Posterior cingulate gyrus (tissue), 11 donors: ENCODE data around the gene ZCCHC10.

ENCODE experiments used
- DNase-seq, 10 donors: peaks; one replicate each; pipeline versions ENCODE4 v3.0.0 to v3.0.0-alpha.2; 2020 to 2021; ENCODE audit warnings: mixed read lengths in 3 of 10
- intact Hi-C: fragments of 100-400 bp; cut with DNase I; formaldehyde crosslinking; loops from one replicate; pipeline ENCODE4 v1.15.1; 2023

The ZCCHC10 gene

DNA sequence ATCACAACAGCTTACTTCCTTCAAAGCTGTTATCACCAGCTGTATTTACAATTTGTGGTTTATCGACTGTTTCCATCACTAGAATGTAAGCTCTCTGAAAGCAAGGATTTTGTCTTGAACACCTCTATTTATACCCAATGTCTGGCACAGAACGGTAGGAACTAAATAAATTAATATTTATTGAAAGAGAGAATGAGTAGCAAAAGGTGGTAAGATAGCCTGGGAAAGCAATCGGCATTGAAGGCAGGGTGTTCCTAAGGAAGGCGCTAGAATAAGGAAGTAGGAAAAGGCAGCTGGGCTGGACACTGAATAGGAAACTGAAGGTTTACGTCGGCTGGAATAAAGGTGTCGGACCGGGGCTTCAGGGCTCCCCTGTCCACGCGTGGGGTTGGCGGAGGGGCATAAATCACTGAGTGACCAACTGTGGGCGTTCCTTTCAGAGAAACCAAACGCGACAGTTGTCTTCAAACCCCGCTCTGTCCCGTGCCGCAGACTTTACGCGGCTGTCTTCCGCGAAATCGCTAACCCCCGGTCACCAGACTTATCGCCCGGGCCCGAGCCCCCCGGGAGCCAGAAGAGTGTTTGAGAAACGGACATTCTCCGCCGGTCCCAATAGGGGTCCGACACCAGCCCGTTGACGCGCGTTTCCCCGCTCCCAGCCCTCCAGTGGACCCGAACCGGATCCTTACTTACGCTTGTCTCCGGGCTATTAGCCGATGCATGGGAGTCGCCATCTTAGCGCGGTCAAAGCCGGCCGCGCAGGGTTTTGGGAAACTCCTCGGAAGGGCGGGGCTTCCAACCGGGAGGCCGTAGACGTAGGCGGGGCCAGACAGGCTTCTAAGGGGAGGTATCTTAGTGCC, at the start of gene ZCCHC10:
Gene ZCCHC10, minus strand, starts transcription at position 746 of the 860 bp plus-strand sequence. Its CDS starts 12 bp downstream, at position 734.
- intact Hi-C loops = loop anchor here (1.0 to 5.0 kb wide), 2 partner anchors 25 to 64 kb away; partner anchors contain the start of gene AFF4
- DNase-seq = peak; percentile 87 to 99 (median 92)

DNA sequence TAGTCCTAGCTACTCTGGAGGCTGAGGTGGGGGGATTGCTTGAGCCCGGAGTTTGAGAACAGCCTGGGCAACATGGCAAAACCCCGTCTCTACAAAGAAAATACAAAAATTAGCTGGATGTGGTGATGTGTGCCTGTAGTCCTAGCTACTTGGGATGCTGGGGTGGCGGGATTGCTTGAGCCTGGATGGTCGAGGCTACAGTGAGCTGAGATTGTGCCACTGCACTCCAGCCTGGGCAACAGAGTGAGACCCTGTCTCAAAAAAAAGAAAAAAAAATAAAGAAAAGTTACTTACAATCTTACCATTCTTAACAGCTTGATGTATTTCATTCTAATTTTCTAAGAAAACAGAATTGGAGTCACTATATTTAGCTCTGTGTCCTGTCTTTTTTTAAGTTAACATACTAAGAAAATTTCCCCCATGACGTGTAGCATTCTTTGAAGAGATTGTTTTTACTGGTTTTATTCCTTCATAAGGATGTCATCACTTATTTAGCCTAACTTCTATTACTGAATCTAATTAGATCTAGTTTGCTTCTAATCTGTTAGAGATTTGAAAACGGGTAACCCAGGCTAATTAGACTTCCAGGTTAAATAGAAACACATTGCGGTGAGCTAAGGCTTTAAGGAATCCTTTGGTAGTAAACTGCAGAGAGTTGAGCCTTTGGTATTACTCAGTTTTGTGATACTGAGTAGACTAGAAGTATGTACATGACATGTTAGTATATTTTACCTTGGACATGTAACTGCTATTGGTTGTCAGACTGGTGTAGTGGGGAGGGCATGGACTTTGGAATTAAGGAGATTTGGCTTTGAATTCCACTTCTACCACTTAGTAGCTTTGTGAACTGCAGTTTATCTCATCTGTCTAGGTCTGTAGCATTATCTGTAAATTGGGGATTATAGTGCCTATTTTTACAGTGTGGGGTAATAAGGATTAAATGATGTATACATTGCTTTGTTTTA, 49.5 kb upstream of the ZCCHC10 start:
- no peak for DNase-seq
- intact Hi-C loops = no loop called here

- no peak for DNase-seq
- intact Hi-C loops = no loop called here
Measured at GRCh38 chr5:133072021-133072420, 45.7 kb upstream of the ZCCHC10 start.

- DNase-seq = no peak
- intact Hi-C loops = no loop called here
Measured at GRCh38 chr5:133066045-133066444, 39.7 kb upstream of the ZCCHC10 start.

DNA sequence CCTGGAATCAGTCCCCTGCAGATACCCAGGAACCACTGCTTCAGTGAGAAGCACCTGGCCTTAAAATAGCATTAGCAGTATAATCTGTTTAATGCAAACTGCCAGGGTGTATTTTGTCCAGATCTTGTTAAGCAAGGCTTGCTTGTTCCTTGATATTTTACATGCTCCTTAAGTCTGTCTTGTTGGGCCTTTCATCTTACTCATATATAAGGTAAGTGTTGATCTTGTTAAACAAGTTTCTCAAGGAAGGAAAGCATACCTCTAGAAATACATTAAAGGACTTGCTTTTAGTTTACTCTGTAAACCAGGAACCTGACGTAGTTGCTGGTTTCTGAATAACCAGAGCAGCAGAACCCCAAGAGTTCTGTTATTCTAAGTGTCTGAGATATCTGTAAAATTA, 39.1 kb upstream of the ZCCHC10 start:
- intact Hi-C loops = no loop called here
- DNase-seq = no peak

DNA sequence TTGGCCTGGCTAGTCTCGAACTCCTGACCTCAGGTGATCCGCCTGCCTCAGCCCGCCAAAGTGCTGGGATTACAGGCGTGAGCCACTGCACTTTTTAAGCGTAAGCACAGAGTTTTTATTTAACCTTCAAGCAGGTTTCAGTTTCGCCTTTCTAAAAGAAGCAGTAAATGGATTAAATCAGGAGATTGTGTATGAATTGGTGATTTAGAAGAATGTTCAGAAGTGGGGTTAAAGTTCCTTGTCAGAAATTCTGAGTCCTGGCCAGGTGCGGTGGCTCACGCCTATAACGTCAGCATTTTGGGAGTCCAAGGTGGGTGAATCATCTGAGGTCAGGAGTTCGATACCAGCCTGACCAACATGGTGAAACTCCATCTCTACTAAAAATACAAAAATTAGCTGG, 37.6 kb upstream of the ZCCHC10 start:
- intact Hi-C loops = no loop called here
- no peak for DNase-seq

DNA sequence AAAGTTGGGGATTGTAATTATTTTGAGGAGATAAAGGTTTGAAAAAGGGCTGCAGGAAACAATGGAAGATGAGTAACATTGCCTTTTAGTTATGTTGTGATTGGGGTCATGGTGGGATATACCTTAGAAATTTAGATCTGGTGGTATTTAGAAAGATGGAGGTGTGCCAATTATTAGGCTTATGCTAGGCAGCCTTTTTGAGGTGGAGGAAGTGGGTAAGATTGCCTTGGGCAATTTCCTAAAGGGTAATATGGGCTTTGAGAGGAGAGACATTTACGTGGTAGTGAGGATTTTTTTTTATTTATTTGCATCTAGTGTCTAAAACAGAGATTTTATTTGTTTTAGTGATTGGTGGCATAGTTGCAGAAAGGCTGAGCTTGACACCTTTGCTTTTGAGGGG, 35.9 kb upstream of the ZCCHC10 start:
- no peak for DNase-seq
- intact Hi-C loops = no loop called here

DNA sequence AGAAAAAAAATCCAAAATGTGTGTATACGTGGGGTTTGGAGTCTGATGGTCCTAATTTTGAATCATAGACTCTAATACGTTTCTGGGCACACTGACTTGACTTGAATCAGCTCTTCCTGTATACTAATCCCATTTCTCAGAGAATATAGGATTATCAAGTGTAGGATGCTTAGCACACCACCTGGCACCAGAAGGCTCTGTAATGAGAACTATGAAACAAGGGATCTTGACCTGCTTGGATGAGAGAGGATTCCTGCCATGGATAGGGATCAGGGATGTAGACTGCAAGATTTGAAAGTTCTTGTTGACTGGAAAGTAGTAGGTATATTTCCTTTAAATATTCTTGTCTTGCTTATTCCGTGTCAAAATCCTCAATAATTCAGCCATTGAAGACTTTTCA, 33.3 kb upstream of the ZCCHC10 start:
- intact Hi-C loops = no loop called here
- no peak for DNase-seq

DNA sequence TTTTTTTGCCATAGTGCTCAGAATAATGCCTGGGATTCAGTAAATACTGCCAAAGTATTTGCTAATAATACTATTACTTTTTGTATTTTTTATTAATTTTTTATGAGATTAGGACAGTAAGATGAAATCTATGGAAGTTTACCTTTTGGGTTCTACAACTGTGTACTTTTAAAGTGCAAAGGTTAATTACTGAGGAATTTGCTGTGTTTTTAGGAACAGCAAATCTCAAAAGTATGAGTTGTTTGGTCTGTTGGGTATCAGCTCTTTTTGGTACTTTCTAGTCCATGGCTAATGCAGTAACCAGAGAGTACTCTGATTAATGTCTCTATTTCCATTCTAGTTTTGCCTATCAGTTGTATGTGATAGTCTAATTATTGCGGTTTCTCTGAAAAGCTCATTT, 30.5 kb upstream of the ZCCHC10 start:
- no peak for DNase-seq
- intact Hi-C loops = no loop called here

DNA sequence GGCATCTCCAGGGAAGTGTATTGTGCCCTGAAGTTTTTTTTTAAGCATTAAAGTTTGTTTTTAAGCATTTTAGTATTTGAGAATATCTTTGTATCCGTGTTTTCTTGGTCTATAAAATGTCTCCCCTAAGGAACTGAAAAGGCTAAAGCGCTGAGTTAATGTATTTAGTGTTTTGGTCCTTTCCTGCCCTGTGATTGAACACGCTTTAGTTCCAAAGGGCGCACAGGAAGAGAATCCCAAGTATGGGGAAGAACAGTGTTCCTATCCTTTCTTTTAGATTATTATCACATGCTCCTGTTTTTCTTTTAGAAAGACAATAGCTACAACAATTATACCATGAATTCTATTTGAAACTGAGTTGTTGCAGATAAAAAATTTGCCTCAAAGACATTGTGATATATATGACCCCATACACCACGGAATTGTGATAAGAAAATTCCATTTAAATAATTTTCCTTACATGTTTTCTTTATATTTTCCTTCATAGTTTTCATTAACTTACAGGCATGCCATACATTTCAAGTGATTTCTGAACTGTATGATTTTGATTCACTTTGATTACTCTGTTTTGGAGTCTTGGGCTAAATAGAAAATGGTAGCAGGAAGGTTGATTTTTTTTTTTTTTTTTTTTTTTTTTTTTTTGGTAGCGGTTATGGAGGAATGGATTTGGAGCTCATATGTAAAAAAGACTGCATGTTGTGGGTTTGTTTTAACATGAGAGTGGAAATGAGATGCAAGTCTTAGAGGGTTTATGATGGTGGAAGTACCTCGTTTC, 28.5 kb upstream of the ZCCHC10 start:
- intact Hi-C loops = no loop called here

DNA sequence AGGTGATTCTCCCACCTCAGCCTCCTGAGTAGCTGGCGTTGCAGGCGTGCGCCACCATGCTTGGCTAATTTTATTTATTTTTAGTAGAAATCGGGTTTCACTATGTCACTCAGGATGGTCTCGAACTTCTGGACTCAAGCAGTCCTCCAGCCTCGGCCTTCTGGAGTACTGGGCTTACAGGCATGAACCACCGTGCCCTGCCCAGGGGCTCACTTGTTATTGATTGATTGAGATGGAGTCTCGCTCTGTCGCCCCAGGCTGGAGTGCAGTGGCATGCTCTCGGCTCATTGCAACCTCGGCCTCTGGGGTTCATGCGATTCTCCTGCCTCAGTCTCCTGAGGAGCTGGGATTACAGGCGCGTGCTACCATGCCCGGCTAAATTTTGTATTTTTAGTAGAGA, 27.1 kb upstream of the ZCCHC10 start:
- intact Hi-C loops = loop anchor here (2.0 kb wide), 1 partner anchor 91 kb away; the partner anchor contains the start of gene AFF4
- DNase-seq = no peak

More for the DNA sequence above, 28.5 kb upstream of the ZCCHC10 start:
- no peak for DNase-seq

DNA sequence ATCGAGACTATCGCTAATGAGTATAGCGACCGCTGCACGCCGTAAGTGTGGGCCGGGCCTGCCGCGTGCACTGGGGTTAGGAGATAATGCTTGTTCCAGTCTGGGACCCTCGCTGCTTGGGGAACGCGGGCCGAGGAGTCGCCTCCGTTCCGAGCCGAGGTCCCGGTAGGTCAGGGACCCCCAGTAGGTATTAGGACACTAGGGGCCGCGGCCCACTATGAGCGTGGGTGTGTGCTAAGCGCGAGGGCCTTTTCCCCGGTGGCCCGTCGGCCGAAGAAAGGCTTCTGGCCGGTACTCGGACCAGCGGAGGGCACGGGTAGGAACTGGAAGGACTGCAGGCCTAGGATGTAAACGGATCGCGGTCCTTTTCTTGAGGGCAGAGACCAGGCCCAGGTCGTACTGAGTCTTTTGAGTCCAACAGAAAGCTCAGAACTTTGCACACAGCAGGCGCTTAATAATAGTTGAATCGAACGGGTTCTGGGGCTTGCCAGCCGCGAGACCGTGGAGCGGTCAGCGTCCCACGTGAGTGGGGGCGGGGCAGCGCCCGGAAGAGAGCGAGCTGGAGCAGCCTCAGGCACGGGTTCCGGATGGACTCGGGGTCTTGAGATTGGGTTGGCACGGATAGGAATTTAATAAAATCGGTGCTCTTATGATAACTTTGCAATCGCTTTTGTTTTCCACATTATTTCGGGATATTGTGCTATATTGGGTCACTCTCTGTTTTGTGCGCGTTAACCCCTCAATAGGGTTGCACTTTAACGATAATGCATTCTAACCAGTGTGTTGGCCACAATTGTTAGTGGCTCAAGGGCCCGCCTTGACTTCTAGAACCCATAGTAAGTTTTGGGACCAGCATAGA, 26.2 kb upstream of the ZCCHC10 start:
- intact Hi-C loops = loop anchor here (2.0 kb wide), 1 partner anchor 90 kb away; the partner anchor contains the start of gene AFF4
- DNase-seq = peak in 8 of 10 donors; percentile 31 to 89 (median 40)

GRCh38 chr5:133051542-133052316, 25.4 kb upstream of the ZCCHC10 start, which contains the start of gene HSPA4:
Gene HSPA4, plus strand, starts transcription at chr5:133052013. Its CDS starts 238 bp downstream, at chr5:133052251.
- intact Hi-C loops = loop anchor here (1.0 to 2.0 kb wide), 2 partner anchors 25 to 89 kb away; partner anchors contain the start of genes AFF4 and ZCCHC10
- DNase-seq = peak; percentile 97 to 100 (median 99)

GRCh38 chr5:133051061-133051541, 24.8 kb upstream of the ZCCHC10 start:
- intact Hi-C loops = loop anchor here (1.0 kb wide), 1 partner anchor 25 kb away; the partner anchor contains the start of gene ZCCHC10
- DNase-seq = peak in 1 of 10 donors; percentile 30

GRCh38 chr5:133050521-133050920, 24.2 kb upstream of the ZCCHC10 start:
- no peak for DNase-seq
- intact Hi-C loops = no loop called here

DNA sequence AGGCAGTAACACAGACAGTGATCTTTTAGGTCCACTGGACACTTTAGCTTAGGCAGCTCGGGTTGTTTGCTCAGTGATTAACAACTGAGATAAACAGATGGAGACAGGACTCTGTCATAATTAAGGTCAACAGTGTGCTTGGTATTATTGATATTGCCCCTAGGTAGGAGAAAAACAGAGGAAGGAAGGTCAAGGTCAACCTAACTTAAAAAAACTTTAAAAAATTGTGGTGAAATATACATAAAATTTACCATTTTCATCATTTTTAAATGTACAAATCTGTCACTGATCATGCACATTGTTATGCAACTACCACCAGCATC, 23.3 kb upstream of the ZCCHC10 start:
- no peak for DNase-seq
- intact Hi-C loops = no loop called here

GRCh38 chr5:133048993-133049725, 22.8 kb upstream of the ZCCHC10 start:
- intact Hi-C loops = no loop called here
- no peak for DNase-seq
